Osteocyte (in vitro differentiated cells): ENCODE results near the gene SNX32. TPM values are rescaled to one million over a fixed set of nuclear protein-coding genes. Genes with fewer than 3 reads are reported as not detected.

Experiments
- DNase-seq: peaks from one replicate; pipeline ENCODE4 v3.0.0; 2021; ENCODE audit warnings: mixed read lengths; ENCODE audit not compliant: unreplicated experiment; ENCODE audit errors: extremely low spot score
- H3K27ac Mint-ChIP-seq: one replicate; pipeline ENCODE4 v1.8.0; 2021; ENCODE audit warnings: mild to moderate bottlenecking, mixed read lengths; ENCODE audit not compliant: unreplicated experiment
- H3K27me3 Mint-ChIP-seq: one replicate; pipeline ENCODE4 v1.8.0; 2021; ENCODE audit warnings: mixed read lengths; ENCODE audit not compliant: unreplicated experiment
- H3K36me3 Mint-ChIP-seq: one replicate; pipeline ENCODE4 v1.8.0; 2021; ENCODE audit warnings: mixed read lengths; ENCODE audit not compliant: unreplicated experiment
- H3K4me1 Mint-ChIP-seq: one replicate; pipeline ENCODE4 v1.8.0; 2021; ENCODE audit warnings: mixed read lengths; ENCODE audit not compliant: unreplicated experiment
- H3K4me3 Mint-ChIP-seq: one replicate; pipeline ENCODE4 v1.8.0; 2021; ENCODE audit warnings: mild to moderate bottlenecking, moderate library complexity, mixed read lengths; ENCODE audit not compliant: unreplicated experiment
- H3K9me3 Mint-ChIP-seq: one replicate; pipeline ENCODE4 v1.8.0; 2021; ENCODE audit warnings: mixed read lengths; ENCODE audit not compliant: unreplicated experiment
- CTCF ChIP-seq: fragments of 200-600 bp; sonication (generic); IDR thresholded peaks from 2 replicates; pipeline ENCODE4 v1.5.0; 2021; ENCODE audit warnings: antibody characterized with exemption, mild to moderate bottlenecking, moderate library complexity
- long read RNA-seq: library from polyadenylated mRNA; unstranded; transcript quantifications from one replicate; pipeline ENCODE4 v2.0.0, GENCODE V29; 2021
- total RNA-seq: library from RNA; stranded (reverse); gene quantifications from 2 replicates; pipeline ENCODE4 v1.2.1, GENCODE V29; 2021

SNX32 gene
- 4.0 and 4.1 TPM in 2 replicates for total RNA-seq
- long read RNA-seq, partial matches to known transcripts, result 0 of 3 reads
- long read RNA-seq, other reads (novel, unspliced or antisense), result 1 of 3 reads

- H3K36me3 Mint-ChIP-seq, result peaks cover 3% of the 10 kb centered on the region
- H3K27me3 Mint-ChIP-seq, result peaks cover 22% of the 10 kb centered on the region
- peak; percentile 98 for DNase-seq
- no peak for TF ChIP-seq CTCF
- peaks cover 6% of the 10 kb centered on the region for H3K4me1 Mint-ChIP-seq
- H3K9me3 Mint-ChIP-seq, result no peaks in the 10 kb centered on the region
- H3K4me3 Mint-ChIP-seq, result no peak within 1 kb of the TSS
- peak within 1 kb of the TSS; percentile 3 for H3K27ac Mint-ChIP-seq
Observed at GRCh38 chr11:65833297-65834030, at the start of gene SNX32. Gene SNX32 (plus strand): TSS chr11:65833963. CDS start chr11:65834066, 103 bp downstream.

GRCh38 chr11:65785319-65786007, 48.3 kb upstream of the SNX32 start:
- Mint-ChIP-seq H3K4me1 (peaks cover 5% of the 10 kb centered on the region), H3K4me3 (peak overlapping the region; percentile 29), H3K27ac (no peak overlapping the region)

GRCh38 chr11:65786008-65786785, 47.6 kb upstream of the SNX32 start:
- H3K27me3 Mint-ChIP-seq, result peaks cover 41% of the 10 kb centered on the region

More at GRCh38 chr11:65785319-65786007, 48.3 kb upstream of the SNX32 start:
- DNase-seq, result no peak
- Mint-ChIP-seq H3K36me3 (no peaks in the 10 kb centered on the region), H3K27me3 (peaks cover 39% of the 10 kb centered on the region), H3K9me3 (no peaks in the 10 kb centered on the region)
- no peak for TF ChIP-seq CTCF

GRCh38 chr11:65786786-65787636, 46.8 kb upstream of the SNX32 start, which contains the start of gene OVOL1:
Gene OVOL1 (plus strand): TSS chr11:65787063. CDS start chr11:65787374, 311 bp downstream.
- DNase-seq, result no peak
- H3K27me3 Mint-ChIP-seq, result peaks cover 41% of the 10 kb centered on the region
- peaks cover 5% of the 10 kb centered on the region for H3K4me1 Mint-ChIP-seq
- TF ChIP-seq CTCF, result no peak
- no peaks in the 10 kb centered on the region for H3K9me3 Mint-ChIP-seq
- H3K36me3 Mint-ChIP-seq, result no peaks in the 10 kb centered on the region
- peak within 1 kb of the TSS; percentile 55 for H3K4me3 Mint-ChIP-seq
- no peak within 1 kb of the TSS for H3K27ac Mint-ChIP-seq

More at GRCh38 chr11:65786008-65786785, 47.6 kb upstream of the SNX32 start:
- peak overlapping the region; percentile 29 for H3K4me3 Mint-ChIP-seq
- DNase-seq, result no peak
- H3K36me3 Mint-ChIP-seq, result no peaks in the 10 kb centered on the region
- TF ChIP-seq CTCF, result no peak
- H3K27ac Mint-ChIP-seq, result no peak overlapping the region
- H3K4me1 Mint-ChIP-seq, result peaks cover 5% of the 10 kb centered on the region
- H3K9me3 Mint-ChIP-seq, result no peaks in the 10 kb centered on the region
